Activated B cell treated with CpG ODN at 0.5 μM for 24 hours (primary cell): ENCODE data around the gene TMEM30B. TPM values are rescaled to one million over a fixed set of nuclear protein-coding genes. Genes with fewer than 3 reads are reported as not detected.
"Not testable (repeated sequence)": the region's sequence is repeated elsewhere in the genome, so short reads cannot be mapped to it uniquely, and the experiment has no call there.

Source experiments
- ATAC-seq: fragments of 200-7000 bp; cut with Tn5 transposase; one replicate; pipeline ENCODE4 v1.10.0; 2021; ENCODE audit warnings: low read depth, mild to moderate bottlenecking, moderate library complexity
- CTCF ChIA-PET: fragments of 350-600 bp; sonication (Branson Sonifier 250); formaldehyde crosslinking; loops from one replicate; lab custom pipeline; 2021; ENCODE audit warnings: antibody characterized with exemption; lab: Charles Lee
- POLR2A ChIA-PET: fragments of 350-600 bp; sonication (Branson Sonifier 250); formaldehyde crosslinking; loops from one replicate; lab custom pipeline; 2021; ENCODE audit warnings: antibody characterized with exemption; lab: Charles Lee
- DNase-seq: peaks from one replicate; pipeline ENCODE4 v3.0.0; 2022
- H3K27ac Mint-ChIP-seq: one replicate; pipeline ENCODE4 v1.8.0; 2020; ENCODE audit warnings: mixed read lengths
- H3K27me3 Mint-ChIP-seq: one replicate; pipeline ENCODE4 v1.8.0; 2021; ENCODE audit warnings: mixed read lengths
- H3K36me3 Mint-ChIP-seq: one replicate; pipeline ENCODE4 v1.8.0; 2021; ENCODE audit warnings: low read depth, mixed read lengths
- H3K4me1 Mint-ChIP-seq: one replicate; pipeline ENCODE4 v1.8.0; 2021; ENCODE audit warnings: mixed read lengths
- H3K4me3 Mint-ChIP-seq: one replicate; pipeline ENCODE4 v1.8.0; 2020; ENCODE audit warnings: mild to moderate bottlenecking, mixed read lengths
- H3K9me3 Mint-ChIP-seq: one replicate; pipeline ENCODE4 v1.8.0; 2020; ENCODE audit warnings: mixed read lengths
- intact Hi-C: fragments of 100-400 bp; cut with micrococcal nuclease; formaldehyde crosslinking; loops from one replicate; pipeline ENCODE4 v1.15.1; 2024
- total RNA-seq: library from RNA; stranded (reverse); gene quantifications from 2 replicates; pipeline ENCODE4 v1.2.3, GENCODE V29; 2022
- TF ChIP-seq, protein P1 (sequence below): fragments of 200-600 bp; IDR thresholded peaks from one replicate; pipeline ENCODE4 v1.8.0; 2022; ENCODE audit warnings: antibody characterized with exemption, mild to moderate bottlenecking

TMEM30B gene
- total RNA-seq, 1 donor from 2014 or later: not detected

DNA sequence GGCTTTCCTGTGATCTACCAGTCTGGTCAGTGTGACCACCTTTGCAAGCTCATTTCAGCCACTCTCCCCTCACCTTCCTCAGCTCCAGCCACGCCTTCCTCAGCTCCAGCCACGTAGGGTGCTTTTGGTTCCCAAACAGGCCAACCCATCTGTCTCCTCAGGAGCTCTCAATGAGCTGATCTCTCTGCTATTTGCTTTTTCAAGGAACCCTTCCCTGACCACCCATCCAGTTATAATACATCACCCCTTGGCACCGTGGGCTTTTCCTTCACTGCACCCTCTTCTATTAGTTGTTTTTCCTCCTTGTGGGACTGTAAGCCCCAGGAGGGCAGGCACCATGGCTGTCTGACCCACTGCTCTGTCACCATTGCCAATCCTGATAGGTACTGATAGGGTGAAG is 37.9 kb upstream of the TMEM30B start:
- no peaks in the 10 kb centered on the region for H3K36me3 Mint-ChIP-seq

DNA sequence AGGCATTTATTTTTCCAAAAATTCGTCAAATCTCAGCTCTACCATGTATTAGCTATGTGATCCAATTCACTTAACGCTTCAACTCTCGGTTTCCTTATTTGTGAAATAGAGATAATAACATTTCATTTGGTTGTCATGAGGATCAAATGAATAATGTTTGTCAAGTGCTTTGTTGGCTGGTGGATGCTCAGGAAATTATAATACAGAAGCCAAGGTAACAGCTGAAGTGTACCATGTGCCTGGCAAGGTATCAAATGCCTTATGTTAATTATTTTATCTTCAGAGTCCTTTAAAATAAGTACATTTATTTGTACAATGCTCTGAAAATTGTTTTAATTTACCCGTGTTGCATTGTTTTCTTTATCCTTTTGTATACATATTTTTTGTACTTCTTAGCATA is 34.2 kb upstream of the TMEM30B start:
- Mint-ChIP-seq H3K27ac (no peak overlapping the region), H3K4me1 (no peaks in the 10 kb centered on the region), H3K4me3 (no peak overlapping the region), H3K36me3 (peaks cover 4% of the 10 kb centered on the region), H3K9me3 (peaks cover 11% of the 10 kb centered on the region), H3K27me3 (no peaks in the 10 kb centered on the region)
- ATAC-seq (no peak), DNase-seq (no peak)
- ChIA-PET CTCF (no interaction called here), POLR2A (no interaction called here)
- TF ChIP-seq, protein P1, sequence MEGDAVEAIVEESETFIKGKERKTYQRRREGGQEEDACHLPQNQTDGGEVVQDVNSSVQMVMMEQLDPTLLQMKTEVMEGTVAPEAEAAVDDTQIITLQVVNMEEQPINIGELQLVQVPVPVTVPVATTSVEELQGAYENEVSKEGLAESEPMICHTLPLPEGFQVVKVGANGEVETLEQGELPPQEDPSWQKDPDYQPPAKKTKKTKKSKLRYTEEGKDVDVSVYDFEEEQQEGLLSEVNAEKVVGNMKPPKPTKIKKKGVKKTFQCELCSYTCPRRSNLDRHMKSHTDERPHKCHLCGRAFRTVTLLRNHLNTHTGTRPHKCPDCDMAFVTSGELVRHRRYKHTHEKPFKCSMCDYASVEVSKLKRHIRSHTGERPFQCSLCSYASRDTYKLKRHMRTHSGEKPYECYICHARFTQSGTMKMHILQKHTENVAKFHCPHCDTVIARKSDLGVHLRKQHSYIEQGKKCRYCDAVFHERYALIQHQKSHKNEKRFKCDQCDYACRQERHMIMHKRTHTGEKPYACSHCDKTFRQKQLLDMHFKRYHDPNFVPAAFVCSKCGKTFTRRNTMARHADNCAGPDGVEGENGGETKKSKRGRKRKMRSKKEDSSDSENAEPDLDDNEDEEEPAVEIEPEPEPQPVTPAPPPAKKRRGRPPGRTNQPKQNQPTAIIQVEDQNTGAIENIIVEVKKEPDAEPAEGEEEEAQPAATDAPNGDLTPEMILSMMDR: no peak
- intact Hi-C loops: no loop called here

More for the DNA sequence above, 37.9 kb upstream of the TMEM30B start:
- no peak for ATAC-seq
- Mint-ChIP-seq H3K4me1 (peaks cover 17% of the 10 kb centered on the region), H3K4me3 (no peak overlapping the region), H3K27me3 (peaks cover 6% of the 10 kb centered on the region), H3K9me3 (no peaks in the 10 kb centered on the region), H3K27ac (no peak overlapping the region)
- TF ChIP-seq, protein P1: no peak
- intact Hi-C loops: no loop called here
- no peak for DNase-seq
- ChIA-PET CTCF (no interaction called here), POLR2A (no interaction called here)

DNA sequence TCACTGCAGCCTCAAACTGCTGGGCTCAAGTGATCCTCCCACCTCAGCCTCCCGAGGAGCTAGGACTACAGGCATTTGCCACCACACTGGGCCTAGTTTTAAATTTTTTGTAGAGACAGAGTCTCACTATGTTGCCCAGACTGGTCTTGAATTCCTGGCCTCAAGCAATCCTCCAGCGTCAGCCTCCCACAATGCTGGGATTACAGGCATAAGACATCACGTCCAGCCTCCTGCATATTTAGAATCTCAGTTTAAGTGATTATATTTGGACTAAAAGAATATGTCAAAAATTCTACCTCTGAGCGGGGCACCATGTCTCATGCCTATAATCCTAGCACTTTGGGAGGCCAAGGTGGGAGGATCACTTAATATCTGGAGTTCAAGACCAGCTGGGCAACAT is 27.6 kb upstream of the TMEM30B start:
- ATAC-seq, H3K36me3 Mint-ChIP-seq, H3K27me3 Mint-ChIP-seq, H3K4me1 Mint-ChIP-seq, H3K27ac Mint-ChIP-seq, CTCF ChIA-PET, POLR2A ChIA-PET, DNase-seq, intact Hi-C loops, H3K4me3 Mint-ChIP-seq: not testable (repeated sequence)
- H3K9me3 Mint-ChIP-seq: peaks cover 20% of the 10 kb centered on the region

DNA sequence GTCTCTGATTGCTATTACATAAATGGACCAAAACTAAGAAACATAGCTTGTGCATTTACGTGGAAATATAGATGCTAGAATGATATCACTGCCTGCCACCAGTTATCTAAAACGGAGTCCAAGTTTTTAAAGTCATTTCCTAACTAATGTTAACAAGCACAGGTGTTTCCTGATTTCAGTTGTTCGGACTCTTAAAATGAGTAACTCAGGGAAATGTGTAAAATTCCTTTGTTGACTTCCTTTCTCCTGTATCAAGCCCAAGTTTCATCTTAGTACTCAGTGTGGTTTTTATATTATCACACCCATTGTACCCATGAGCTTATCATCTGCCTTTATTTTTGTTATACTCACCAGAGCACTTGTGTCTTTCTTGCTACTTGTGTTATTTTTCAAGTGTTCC is 27.1 kb upstream of the TMEM30B start:
- peaks cover 20% of the 10 kb centered on the region for H3K9me3 Mint-ChIP-seq
- ChIA-PET POLR2A (no interaction called here), CTCF (no interaction called here)
- H3K27ac Mint-ChIP-seq: no peak overlapping the region
- ATAC-seq (no peak), DNase-seq (no peak)
- H3K36me3 Mint-ChIP-seq: peaks cover 5% of the 10 kb centered on the region
- no peak overlapping the region for H3K4me3 Mint-ChIP-seq
- no peaks in the 10 kb centered on the region for H3K4me1 Mint-ChIP-seq
- TF ChIP-seq, protein P1: no peak
- intact Hi-C loops: no loop called here
- H3K27me3 Mint-ChIP-seq: no peaks in the 10 kb centered on the region

DNA sequence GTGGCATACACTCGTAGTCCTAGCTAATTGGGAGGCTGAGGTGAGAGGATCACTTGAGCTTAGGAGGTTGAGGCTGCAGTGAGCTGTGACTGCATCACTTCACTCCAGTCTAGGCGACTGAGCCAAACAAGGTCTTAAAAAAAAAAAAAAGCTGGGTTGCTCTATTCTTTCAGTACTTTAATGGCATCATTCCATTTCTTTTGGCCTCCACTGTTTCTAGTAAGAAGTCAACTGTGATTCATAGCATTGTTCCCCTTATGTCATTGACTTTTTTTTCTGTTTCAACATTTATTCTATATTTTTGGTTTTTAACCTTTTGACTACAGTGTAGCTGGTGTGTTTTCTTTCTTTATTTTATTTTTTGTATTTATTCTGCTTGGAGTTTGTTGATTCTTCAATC is 23.6 kb upstream of the TMEM30B start:
- Mint-ChIP-seq H3K36me3 (peaks cover under 1% of the 10 kb centered on the region), H3K4me3 (no peak overlapping the region), H3K4me1 (no peaks in the 10 kb centered on the region), H3K27me3 (no peaks in the 10 kb centered on the region), H3K27ac (no peak overlapping the region), H3K9me3 (peaks cover 3% of the 10 kb centered on the region)
- TF ChIP-seq, protein P1: no peak
- ChIA-PET POLR2A (interaction anchor here (0.5 to 0.7 kb wide), 2 partner anchors 19 to 1036 kb away, joined by 3 to 4 read pairs; no protein-coding TSS in a partner anchor), CTCF (no interaction called here)
- ATAC-seq (no peak), DNase-seq (no peak)
- intact Hi-C loops: no loop called here

DNA sequence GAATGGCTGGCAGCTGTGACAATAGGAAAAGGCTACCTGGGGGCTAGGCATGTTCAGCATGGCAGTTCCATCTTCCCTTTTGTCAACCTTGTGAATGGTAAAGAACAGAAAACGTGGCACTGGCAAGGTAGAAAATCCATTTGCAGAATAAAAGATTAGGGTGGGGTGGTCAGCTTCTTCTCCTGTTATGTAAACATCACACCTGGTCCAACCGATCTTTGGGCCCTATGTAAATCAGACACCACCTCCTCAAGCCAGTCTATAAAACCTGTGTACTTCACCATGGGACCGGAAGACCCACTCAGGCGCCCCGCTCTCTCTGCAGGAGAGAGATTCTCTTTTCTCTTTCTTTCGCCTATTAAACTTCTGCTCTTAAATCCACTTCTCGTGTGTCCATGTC is 19.6 kb upstream of the TMEM30B start:
- TF ChIP-seq, protein P1: no peak
- POLR2A ChIA-PET: no interaction called here
- Mint-ChIP-seq H3K27me3 (no peaks in the 10 kb centered on the region), H3K4me1 (no peaks in the 10 kb centered on the region), H3K9me3 (peaks cover 2% of the 10 kb centered on the region), H3K27ac (no peak overlapping the region), H3K4me3 (no peak overlapping the region), H3K36me3 (no peaks in the 10 kb centered on the region)
- CTCF ChIA-PET: no interaction called here
- no peak for DNase-seq
- intact Hi-C loops: no loop called here
- ATAC-seq: no peak
